Measurements from ENCODE around the gene FER. TPM values are rescaled to one million over a fixed set of nuclear protein-coding genes. Genes with fewer than 3 reads are reported as not detected.

The FER gene
- total RNA-seq, 1 experiment from 2014 or later = 22.1 TPM

DNA sequence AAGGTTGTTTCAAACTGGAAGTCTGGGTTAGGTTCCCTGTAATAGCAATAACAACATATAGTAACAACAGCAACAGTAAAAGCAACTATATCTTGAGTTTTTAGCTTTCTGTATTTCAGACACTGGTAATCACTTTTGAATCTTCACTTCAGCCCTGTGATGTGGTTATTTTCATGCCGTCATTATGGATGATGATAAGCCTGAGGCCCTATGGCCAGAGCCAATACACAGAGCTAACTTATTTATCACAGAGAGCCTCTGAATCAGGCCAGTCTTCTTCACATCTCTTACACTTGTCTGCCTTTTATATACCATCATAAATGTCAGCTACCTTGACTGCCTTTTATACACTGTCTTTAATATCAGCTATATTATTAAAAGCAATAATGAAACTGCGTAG, 329.0 kb downstream of the FER start:
- ChIA-PET CTCF (no interaction called here), POLR2A (interaction anchor here (0.6 kb wide), 1 partner anchor 814 kb away, joined by 3 read pairs; no protein-coding TSS in a partner anchor)
- no peak overlapping the region for H3K27ac ChIP-seq (ENCODE audit: low read length)
- intact Hi-C loops (cut with micrococcal nuclease; ENCODE audit: unreplicated experiment) (no loop called here), in situ Hi-C loops (cut with HindIII; ENCODE audit: low pct_unique_long_range_greater_than_20kb, low sequenced_read_pairs) (no loop called here)
- DNase-seq (ENCODE audit: low read depth, low spot score) (no peak), ATAC-seq (no peak)
- BruUV-seq (replicated peaks) = no TSS peak
- no peak overlapping the region for H3K4me3 ChIP-seq (ENCODE audit: low read depth in 2 of 2, low read length in 2 of 2)
- no peaks in the 10 kb centered on the region for H3K4me1 ChIP-seq (ENCODE audit: control insufficient read depth, insufficient read depth, low read length)
- no peaks in the 10 kb centered on the region for H3K27me3 ChIP-seq (ENCODE audit: control insufficient read depth, insufficient read depth, low read length)
- no peaks in the 10 kb centered on the region for H3K9me3 ChIP-seq (ENCODE audit: control insufficient read depth, insufficient read depth, low read depth, low read length)
- no peaks in the 10 kb centered on the region for H3K36me3 ChIP-seq (ENCODE audit: control insufficient read depth, insufficient read depth, low read length)
- no peak for TF ChIP-seq TCF7L2 (IDR thresholded peaks at IDR 0.05; ENCODE audit: low read depth, low read length)
- TF ChIP-seq, protein P1, sequence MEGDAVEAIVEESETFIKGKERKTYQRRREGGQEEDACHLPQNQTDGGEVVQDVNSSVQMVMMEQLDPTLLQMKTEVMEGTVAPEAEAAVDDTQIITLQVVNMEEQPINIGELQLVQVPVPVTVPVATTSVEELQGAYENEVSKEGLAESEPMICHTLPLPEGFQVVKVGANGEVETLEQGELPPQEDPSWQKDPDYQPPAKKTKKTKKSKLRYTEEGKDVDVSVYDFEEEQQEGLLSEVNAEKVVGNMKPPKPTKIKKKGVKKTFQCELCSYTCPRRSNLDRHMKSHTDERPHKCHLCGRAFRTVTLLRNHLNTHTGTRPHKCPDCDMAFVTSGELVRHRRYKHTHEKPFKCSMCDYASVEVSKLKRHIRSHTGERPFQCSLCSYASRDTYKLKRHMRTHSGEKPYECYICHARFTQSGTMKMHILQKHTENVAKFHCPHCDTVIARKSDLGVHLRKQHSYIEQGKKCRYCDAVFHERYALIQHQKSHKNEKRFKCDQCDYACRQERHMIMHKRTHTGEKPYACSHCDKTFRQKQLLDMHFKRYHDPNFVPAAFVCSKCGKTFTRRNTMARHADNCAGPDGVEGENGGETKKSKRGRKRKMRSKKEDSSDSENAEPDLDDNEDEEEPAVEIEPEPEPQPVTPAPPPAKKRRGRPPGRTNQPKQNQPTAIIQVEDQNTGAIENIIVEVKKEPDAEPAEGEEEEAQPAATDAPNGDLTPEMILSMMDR (IDR thresholded peaks at IDR 0.05) = no peak
- no peak for TF ChIP-seq POLR2AphosphoS5 (IDR thresholded peaks at IDR 0.05; ENCODE audit: low read depth, low read length)
- no peak for TF ChIP-seq REST (IDR thresholded peaks at IDR 0.05; ENCODE audit: insufficient read depth in 1 of 2, low read depth in 2 of 2, low read length in 1 of 2)
- no peak for TF ChIP-seq SIN3A (IDR thresholded peaks at IDR 0.05; ENCODE audit: borderline replicate concordance, insufficient read depth, low read depth, low read length)

DNA sequence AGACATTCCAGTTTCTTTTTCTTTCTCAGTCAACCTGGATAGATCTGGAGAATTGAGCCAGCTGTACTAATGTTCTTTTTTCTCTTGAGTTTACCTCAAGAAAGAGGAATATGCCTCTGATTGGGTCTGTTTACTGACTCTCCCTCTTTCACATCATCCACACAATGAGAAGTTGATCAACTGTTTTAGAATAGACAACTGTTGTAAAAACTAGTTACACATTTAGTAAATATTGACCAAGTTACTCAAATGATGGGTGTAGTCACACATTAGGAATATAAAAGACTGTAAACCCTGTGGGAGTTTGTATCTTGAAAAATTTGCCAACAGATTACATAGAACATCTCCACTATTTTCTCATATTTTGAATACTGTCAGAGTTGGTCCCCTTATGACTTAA, 330.8 kb downstream of the FER start:
- Histone ChIP-seq H3K36me3 (ENCODE audit: control insufficient read depth, insufficient read depth, low read length) (no peaks in the 10 kb centered on the region), H3K4me3 (ENCODE audit: low read depth in 2 of 2, low read length in 2 of 2) (no peak overlapping the region), H3K9me3 (ENCODE audit: control insufficient read depth, insufficient read depth, low read depth, low read length) (no peaks in the 10 kb centered on the region), H3K27ac (ENCODE audit: low read length) (no peak overlapping the region), H3K27me3 (ENCODE audit: control insufficient read depth, insufficient read depth, low read length) (no peaks in the 10 kb centered on the region), H3K4me1 (ENCODE audit: control insufficient read depth, insufficient read depth, low read length) (no peaks in the 10 kb centered on the region)
- POLR2A ChIA-PET = no interaction called here
- ATAC-seq (no peak), DNase-seq (ENCODE audit: low read depth, low spot score) (no peak)
- intact Hi-C loops (cut with micrococcal nuclease; ENCODE audit: unreplicated experiment) (no loop called here), in situ Hi-C loops (cut with HindIII; ENCODE audit: low pct_unique_long_range_greater_than_20kb, low sequenced_read_pairs) (no loop called here)
- CTCF ChIA-PET = no interaction called here
- TF ChIP-seq, protein P1 (IDR thresholded peaks at IDR 0.05) = no peak
- TF ChIP-seq SIN3A (IDR thresholded peaks at IDR 0.05; ENCODE audit: borderline replicate concordance, insufficient read depth, low read depth, low read length) (no peak), TCF7L2 (IDR thresholded peaks at IDR 0.05; ENCODE audit: low read depth, low read length) (no peak), POLR2AphosphoS5 (IDR thresholded peaks at IDR 0.05; ENCODE audit: low read depth, low read length) (no peak), REST (IDR thresholded peaks at IDR 0.05; ENCODE audit: insufficient read depth in 1 of 2, low read depth in 2 of 2, low read length in 1 of 2) (no peak)
- no TSS peak for BruUV-seq (replicated peaks)

Data from Panc1 (cell line).